ENCODE data around the gene BNIP2. TPM values are rescaled to one million over a fixed set of nuclear protein-coding genes. Genes with fewer than 3 reads are reported as not detected.

Gene BNIP2
- total and polyA plus RNA-seq, 2 of the 13 experiments (the other 11 are each of a cell fraction or from before 2014, with no cell fraction given), result 17.4 to 57.6 TPM

DNA sequence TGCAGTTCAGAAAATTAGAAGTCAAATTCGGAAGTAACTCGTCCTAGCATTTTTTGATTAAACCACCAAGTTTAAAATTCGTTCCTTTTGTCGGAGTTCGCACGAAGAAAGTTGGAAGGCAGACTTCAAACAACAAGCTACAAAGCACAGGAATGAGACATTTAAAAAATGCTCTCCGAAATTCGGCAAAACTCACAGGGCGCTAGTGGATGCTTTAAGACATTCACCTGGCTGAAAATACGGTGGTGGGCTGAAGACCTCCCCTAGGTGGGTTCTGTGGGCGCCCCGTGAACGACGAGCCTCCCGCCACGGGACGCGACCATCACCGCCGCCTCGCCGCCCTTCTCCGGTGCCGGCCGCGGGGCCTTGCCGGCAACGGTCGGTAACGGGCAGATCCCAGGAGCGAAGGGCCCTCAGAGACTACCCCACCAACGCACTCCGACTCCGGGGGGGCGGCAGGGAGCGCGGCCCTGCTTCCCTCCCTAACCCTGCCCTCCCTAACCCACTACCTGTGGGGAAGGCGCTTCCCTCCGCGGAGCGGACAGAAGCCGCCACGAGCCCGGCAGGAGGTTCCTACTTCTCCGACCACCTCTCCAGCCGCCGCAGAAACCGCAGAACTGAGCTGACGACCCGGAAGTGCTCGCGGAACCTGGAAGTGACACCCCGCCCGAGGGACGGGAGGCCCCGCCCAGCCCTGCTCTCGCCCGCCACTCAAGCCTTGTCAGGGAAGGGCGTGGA is 32.1 kb downstream of the BNIP2 start, which contains the start of gene GTF2A2 (continued):
- TF ChIP-seq, protein P1, sequence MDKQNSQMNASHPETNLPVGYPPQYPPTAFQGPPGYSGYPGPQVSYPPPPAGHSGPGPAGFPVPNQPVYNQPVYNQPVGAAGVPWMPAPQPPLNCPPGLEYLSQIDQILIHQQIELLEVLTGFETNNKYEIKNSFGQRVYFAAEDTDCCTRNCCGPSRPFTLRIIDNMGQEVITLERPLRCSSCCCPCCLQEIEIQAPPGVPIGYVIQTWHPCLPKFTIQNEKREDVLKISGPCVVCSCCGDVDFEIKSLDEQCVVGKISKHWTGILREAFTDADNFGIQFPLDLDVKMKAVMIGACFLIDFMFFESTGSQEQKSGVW (CRISPR knock-in tag; IDR thresholded peaks at IDR 0.05; ENCODE audit: borderline replicate concordance), result no peak
- TF ChIP-seq, protein P2, sequence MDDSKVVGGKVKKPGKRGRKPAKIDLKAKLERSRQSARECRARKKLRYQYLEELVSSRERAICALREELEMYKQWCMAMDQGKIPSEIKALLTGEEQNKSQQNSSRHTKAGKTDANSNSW (CRISPR knock-in tag; IDR thresholded peaks at IDR 0.05; ENCODE audit: borderline replicate concordance), result peak; percentile 62; the same call in 1 of the 2 replicates
- no peak for TF ChIP-seq NFE2L1 (CRISPR knock-in tag; IDR thresholded peaks at IDR 0.05; ENCODE audit: borderline replicate concordance)
- no peak for TF ChIP-seq CHCHD3 (CRISPR knock-in tag; IDR thresholded peaks at IDR 0.05)
- TF ChIP-seq, protein P3, sequence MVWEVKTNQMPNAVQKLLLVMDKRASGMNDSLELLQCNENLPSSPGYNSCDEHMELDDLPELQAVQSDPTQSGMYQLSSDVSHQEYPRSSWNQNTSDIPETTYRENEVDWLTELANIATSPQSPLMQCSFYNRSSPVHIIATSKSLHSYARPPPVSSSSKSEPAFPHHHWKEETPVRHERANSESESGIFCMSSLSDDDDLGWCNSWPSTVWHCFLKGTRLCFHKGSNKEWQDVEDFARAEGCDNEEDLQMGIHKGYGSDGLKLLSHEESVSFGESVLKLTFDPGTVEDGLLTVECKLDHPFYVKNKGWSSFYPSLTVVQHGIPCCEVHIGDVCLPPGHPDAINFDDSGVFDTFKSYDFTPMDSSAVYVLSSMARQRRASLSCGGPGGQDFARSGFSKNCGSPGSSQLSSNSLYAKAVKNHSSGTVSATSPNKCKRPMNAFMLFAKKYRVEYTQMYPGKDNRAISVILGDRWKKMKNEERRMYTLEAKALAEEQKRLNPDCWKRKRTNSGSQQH (CRISPR knock-in tag; IDR thresholded peaks at IDR 0.05; ENCODE audit: low read depth), result 0 out of 2 replicates have a peak, but pooled peaks have one; percentile 9
- TF ChIP-seq SNAPC5 (CRISPR knock-in tag; IDR thresholded peaks at IDR 0.05; ENCODE audit: borderline replicate concordance), result no peak
- no peak; the same call in 1 of the 2 replicates for TF ChIP-seq GMEB1 (CRISPR knock-in tag; IDR thresholded peaks at IDR 0.05; ENCODE audit: borderline replicate concordance)
- TF ChIP-seq MED1 (CRISPR knock-in tag; IDR thresholded peaks at IDR 0.05), result peak; percentile 45; the same call in 1 of the 2 replicates
- peak; percentile 91 for TF ChIP-seq ZFY (CRISPR knock-in tag; IDR thresholded peaks at IDR 0.05)
- TF ChIP-seq FOSL1 (CRISPR knock-in tag; IDR thresholded peaks at IDR 0.05; ENCODE audit: borderline replicate concordance), result no peak
- TF ChIP-seq, protein P4, sequence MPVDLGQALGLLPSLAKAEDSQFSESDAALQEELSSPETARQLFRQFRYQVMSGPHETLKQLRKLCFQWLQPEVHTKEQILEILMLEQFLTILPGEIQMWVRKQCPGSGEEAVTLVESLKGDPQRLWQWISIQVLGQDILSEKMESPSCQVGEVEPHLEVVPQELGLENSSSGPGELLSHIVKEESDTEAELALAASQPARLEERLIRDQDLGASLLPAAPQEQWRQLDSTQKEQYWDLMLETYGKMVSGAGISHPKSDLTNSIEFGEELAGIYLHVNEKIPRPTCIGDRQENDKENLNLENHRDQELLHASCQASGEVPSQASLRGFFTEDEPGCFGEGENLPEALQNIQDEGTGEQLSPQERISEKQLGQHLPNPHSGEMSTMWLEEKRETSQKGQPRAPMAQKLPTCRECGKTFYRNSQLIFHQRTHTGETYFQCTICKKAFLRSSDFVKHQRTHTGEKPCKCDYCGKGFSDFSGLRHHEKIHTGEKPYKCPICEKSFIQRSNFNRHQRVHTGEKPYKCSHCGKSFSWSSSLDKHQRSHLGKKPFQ (CRISPR knock-in tag; IDR thresholded peaks at IDR 0.05; ENCODE audit: insufficient replicate concordance), result peak; percentile 73
- no peak for TF ChIP-seq ZNF766 (CRISPR knock-in tag; IDR thresholded peaks at IDR 0.05; ENCODE audit: borderline replicate concordance)
- no peak for TF ChIP-seq HNRNPL (IDR thresholded peaks at IDR 0.05; ENCODE audit: low read depth, low read length)
- peak; percentile 34 for TF ChIP-seq SRSF4 (IDR thresholded peaks at IDR 0.05; ENCODE audit: low read depth, low read length, poor library complexity, severe bottlenecking)
- TF ChIP-seq SAP130 (CRISPR knock-in tag; IDR thresholded peaks at IDR 0.05; ENCODE audit: low read depth), result peak; percentile 89
- TF ChIP-seq AKNA (CRISPR knock-in tag; IDR thresholded peaks at IDR 0.05; ENCODE audit: borderline replicate concordance), result no peak
- TF ChIP-seq TOPORS (CRISPR knock-in tag; IDR thresholded peaks at IDR 0.05), result peak; percentile 51; the same call in 1 of the 2 replicates
